ENCODE measurements around the gene PTPRK.

DNA sequence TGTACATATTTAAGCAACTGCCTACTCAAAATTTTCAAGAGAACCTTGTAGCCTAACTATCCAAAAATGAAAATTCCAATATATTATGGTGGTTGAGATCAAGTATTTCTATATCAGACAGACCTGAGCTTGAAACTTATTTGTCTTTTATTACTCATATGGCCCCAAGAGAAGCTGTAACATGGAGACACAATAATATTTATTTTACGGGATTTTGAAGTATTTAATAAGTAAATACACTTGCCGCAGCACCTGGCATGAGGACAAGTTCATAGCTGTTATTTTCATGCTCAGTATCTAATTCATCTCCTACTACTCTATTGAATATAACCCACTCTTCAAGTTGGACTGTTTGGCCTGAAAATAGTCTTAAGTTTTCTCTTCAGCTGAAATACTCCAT, 28.0 kb downstream of the PTPRK start:
- TF ChIP-seq CTCF (conservative IDR thresholded peaks at IDR 0.05 in 1 of 2, IDR thresholded peaks at IDR 0.05 in 1 of 2; ENCODE audit: extremely low read depth in 1 of 2, insufficient read depth in 1 of 2, low read depth in 1 of 2, low read length in 2 of 2) = no peak
- no peak for TF ChIP-seq EZH2 (IDR thresholded peaks at IDR 0.05; ENCODE audit: borderline replicate concordance, low read length)
